Esophagus squamous epithelium (tissue), 4 donors: Measurements from ENCODE around the gene NQO1.

Experiments
- POLR2A ChIP-seq, 4 donors: fragments of 450-650 bp; IDR thresholded peaks; one replicate each; pipeline ENCODE4 v1.6.1; 2017; ENCODE audit warnings: antibody characterized with exemption in 4 of 4, mild to moderate bottlenecking in 4 of 4, moderate library complexity in 3 of 4
- TF ChIP-seq, protein P1 (sequence below), 6 experiments: fragments of 450-650 bp in 4 of 6; fragments of 200-600 bp in 2 of 6; sonication (generic) in 2 of 6; IDR thresholded peaks; one replicate each; pipeline ENCODE4 v1.5.1; 2016 to 2019; ENCODE audit warnings: antibody characterized with exemption in 6 of 6, mild to moderate bottlenecking in 4 of 6, moderate library complexity in 4 of 6

- TF ChIP-seq, protein P1, sequence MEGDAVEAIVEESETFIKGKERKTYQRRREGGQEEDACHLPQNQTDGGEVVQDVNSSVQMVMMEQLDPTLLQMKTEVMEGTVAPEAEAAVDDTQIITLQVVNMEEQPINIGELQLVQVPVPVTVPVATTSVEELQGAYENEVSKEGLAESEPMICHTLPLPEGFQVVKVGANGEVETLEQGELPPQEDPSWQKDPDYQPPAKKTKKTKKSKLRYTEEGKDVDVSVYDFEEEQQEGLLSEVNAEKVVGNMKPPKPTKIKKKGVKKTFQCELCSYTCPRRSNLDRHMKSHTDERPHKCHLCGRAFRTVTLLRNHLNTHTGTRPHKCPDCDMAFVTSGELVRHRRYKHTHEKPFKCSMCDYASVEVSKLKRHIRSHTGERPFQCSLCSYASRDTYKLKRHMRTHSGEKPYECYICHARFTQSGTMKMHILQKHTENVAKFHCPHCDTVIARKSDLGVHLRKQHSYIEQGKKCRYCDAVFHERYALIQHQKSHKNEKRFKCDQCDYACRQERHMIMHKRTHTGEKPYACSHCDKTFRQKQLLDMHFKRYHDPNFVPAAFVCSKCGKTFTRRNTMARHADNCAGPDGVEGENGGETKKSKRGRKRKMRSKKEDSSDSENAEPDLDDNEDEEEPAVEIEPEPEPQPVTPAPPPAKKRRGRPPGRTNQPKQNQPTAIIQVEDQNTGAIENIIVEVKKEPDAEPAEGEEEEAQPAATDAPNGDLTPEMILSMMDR (IDR thresholded peaks at IDR 0.05), result no peak
- no peak for TF ChIP-seq POLR2A (IDR thresholded peaks at IDR 0.05)
Measured at GRCh38 chr16:69699915-69700314, 26.4 kb downstream of the NQO1 start.
